T-helper 17 cell (primary cell): ENCODE measurements around the gene NDUFA8. TPM values are rescaled to one million over a fixed set of nuclear protein-coding genes. Genes with fewer than 3 reads are reported as not detected.

Source experiments
- ATAC-seq: fragments of 150-1000 bp; cut with Tn5 transposase; 2 replicates; pipeline ENCODE4 v1.10.0; 2021; ENCODE audit warnings: mild to moderate bottlenecking, moderate library complexity
- DNase-seq, 3 donors: peaks; one replicate each; pipeline versions ENCODE4 v3.0.0 to v3.0.0-alpha.2; 2020 to 2021
- H3K9me3 ChIP-seq: one replicate; pipeline ENCODE4 v1.7.0; 2013; ENCODE audit warnings: low read length, mild to moderate bottlenecking; ENCODE audit not compliant: control insufficient read depth, poor library complexity, severe bottlenecking
- H3K27ac Mint-ChIP-seq: one replicate; pipeline ENCODE4 v1.8.0; 2022; ENCODE audit warnings: mild to moderate bottlenecking, moderate library complexity, mixed read lengths
- H3K27me3 Mint-ChIP-seq: one replicate; pipeline ENCODE4 v1.8.0; 2022; ENCODE audit warnings: mixed read lengths
- H3K36me3 Mint-ChIP-seq: one replicate; pipeline ENCODE4 v1.8.0; 2022; ENCODE audit warnings: low read depth, mixed read lengths
- H3K4me1 Mint-ChIP-seq: one replicate; pipeline ENCODE4 v1.8.0; 2022; ENCODE audit warnings: mild to moderate bottlenecking, mixed read lengths
- H3K4me3 Mint-ChIP-seq: one replicate; pipeline ENCODE4 v1.8.0; 2022; ENCODE audit warnings: mild to moderate bottlenecking, moderate library complexity, mixed read lengths
- total RNA-seq, 4 donors: library from RNA in 2 of 4; stranded (reverse) in 2 of 4; gene quantifications; one replicate each; pipeline ENCODE4 v1.2.3 and lab custom pipeline; 2022 to 2026

NDUFA8 gene
- total RNA-seq, 2 donors from 2014 or later: 9.2 to 13.0 TPM

GRCh38 chr9:122128007-122128968 lies 31.3 kb downstream of the NDUFA8 start:
- Mint-ChIP-seq H3K4me3 (no peak overlapping the region), H3K27ac (peak overlapping the region; percentile 29), H3K36me3 (peaks cover 10% of the 10 kb centered on the region), H3K4me1 (peaks cover 18% of the 10 kb centered on the region), H3K27me3 (peaks cover 45% of the 10 kb centered on the region)
- ATAC-seq (no peak), DNase-seq (no peak)
- H3K9me3 ChIP-seq: no peaks in the 10 kb centered on the region

- no peak for ATAC-seq
- no peak for DNase-seq
- H3K9me3 ChIP-seq: no peaks in the 10 kb centered on the region
- Mint-ChIP-seq H3K27me3 (peaks cover 48% of the 10 kb centered on the region), H3K27ac (no peak overlapping the region), H3K4me1 (peaks cover 20% of the 10 kb centered on the region), H3K36me3 (peaks cover 10% of the 10 kb centered on the region), H3K4me3 (no peak overlapping the region)
Measured at GRCh38 chr9:122127396-122127798, 32.2 kb downstream of the NDUFA8 start.

GRCh38 chr9:122126331-122127261 lies 33.0 kb downstream of the NDUFA8 start:
- H3K4me3 Mint-ChIP-seq: peak overlapping the region; percentile 89
- H3K27ac Mint-ChIP-seq: no peak overlapping the region
- H3K9me3 ChIP-seq: no peaks in the 10 kb centered on the region
- H3K4me1 Mint-ChIP-seq: peaks cover 20% of the 10 kb centered on the region
- H3K27me3 Mint-ChIP-seq: peaks cover 44% of the 10 kb centered on the region
- H3K36me3 Mint-ChIP-seq: peaks cover 10% of the 10 kb centered on the region
- DNase-seq (no peak), ATAC-seq (no peak)

- peak overlapping the region; percentile 89 for H3K4me3 Mint-ChIP-seq
- no peaks in the 10 kb centered on the region for H3K9me3 ChIP-seq
- ATAC-seq: peak; percentile 9
- H3K36me3 Mint-ChIP-seq: peaks cover 8% of the 10 kb centered on the region
- peaks cover 37% of the 10 kb centered on the region for H3K27me3 Mint-ChIP-seq
- H3K27ac Mint-ChIP-seq: peak overlapping the region; percentile 74
- DNase-seq: no peak
- peaks cover 18% of the 10 kb centered on the region for H3K4me1 Mint-ChIP-seq
Measured at GRCh38 chr9:122125509-122126330, 33.9 kb downstream of the NDUFA8 start.

- Mint-ChIP-seq H3K27ac (peak overlapping the region; percentile 74), H3K27me3 (peaks cover 33% of the 10 kb centered on the region), H3K4me1 (peaks cover 17% of the 10 kb centered on the region), H3K4me3 (peak overlapping the region; percentile 89), H3K36me3 (peaks cover 8% of the 10 kb centered on the region)
- peak; percentile 84 for ATAC-seq
- DNase-seq: peak; percentile 60 to 79 (median 60)
- H3K9me3 ChIP-seq: no peaks in the 10 kb centered on the region
Measured at GRCh38 chr9:122125158-122125508, 34.4 kb downstream of the NDUFA8 start.

- peaks cover 17% of the 10 kb centered on the region for H3K4me1 Mint-ChIP-seq
- DNase-seq: no peak
- peaks cover 8% of the 10 kb centered on the region for H3K36me3 Mint-ChIP-seq
- ATAC-seq: no peak
- H3K27ac Mint-ChIP-seq: no peak overlapping the region
- no peaks in the 10 kb centered on the region for H3K9me3 ChIP-seq
- peaks cover 33% of the 10 kb centered on the region for H3K27me3 Mint-ChIP-seq
- peak overlapping the region; percentile 56 for H3K4me3 Mint-ChIP-seq
Measured at GRCh38 chr9:122124528-122124927, 35.1 kb downstream of the NDUFA8 start.

- peak overlapping the region; percentile 56 for H3K4me3 Mint-ChIP-seq
Measured at GRCh38 chr9:122124048-122124447, 35.5 kb downstream of the NDUFA8 start.

GRCh38 chr9:122122903-122123632 lies 36.5 kb downstream of the NDUFA8 start:
- peaks cover 8% of the 10 kb centered on the region for H3K36me3 Mint-ChIP-seq
- H3K4me1 Mint-ChIP-seq: peaks cover 17% of the 10 kb centered on the region
- H3K9me3 ChIP-seq: no peaks in the 10 kb centered on the region
- H3K27me3 Mint-ChIP-seq: peaks cover 33% of the 10 kb centered on the region
- peak overlapping the region; percentile 65 for H3K4me3 Mint-ChIP-seq
- peak; percentile 78 for ATAC-seq
- DNase-seq: peak; percentile 48 to 68 (median 51)
- peak overlapping the region; percentile 81 for H3K27ac Mint-ChIP-seq

More at GRCh38 chr9:122124048-122124447, 35.5 kb downstream of the NDUFA8 start:
- Mint-ChIP-seq H3K27ac (no peak overlapping the region), H3K27me3 (peaks cover 33% of the 10 kb centered on the region), H3K36me3 (peaks cover 8% of the 10 kb centered on the region), H3K4me1 (peaks cover 17% of the 10 kb centered on the region)
- ATAC-seq: no peak
- H3K9me3 ChIP-seq: no peaks in the 10 kb centered on the region
- DNase-seq: no peak

GRCh38 chr9:122122468-122122867 lies 37.1 kb downstream of the NDUFA8 start:
- H3K9me3 ChIP-seq: no peaks in the 10 kb centered on the region
- no peak for ATAC-seq
- Mint-ChIP-seq H3K4me1 (peaks cover 17% of the 10 kb centered on the region), H3K27ac (no peak overlapping the region), H3K27me3 (peaks cover 33% of the 10 kb centered on the region), H3K36me3 (peaks cover 8% of the 10 kb centered on the region), H3K4me3 (no peak overlapping the region)
- DNase-seq: no peak

GRCh38 chr9:122121931-122122330 lies 37.6 kb downstream of the NDUFA8 start:
- Mint-ChIP-seq H3K36me3 (peaks cover 8% of the 10 kb centered on the region), H3K4me1 (peaks cover 17% of the 10 kb centered on the region), H3K27ac (no peak overlapping the region), H3K4me3 (no peak overlapping the region), H3K27me3 (peaks cover 33% of the 10 kb centered on the region)
- no peaks in the 10 kb centered on the region for H3K9me3 ChIP-seq
- ATAC-seq: no peak
- DNase-seq: no peak

- DNase-seq (no peak), ATAC-seq (no peak)
- H3K9me3 ChIP-seq: no peaks in the 10 kb centered on the region
- no peak overlapping the region for H3K4me3 Mint-ChIP-seq
- H3K36me3 Mint-ChIP-seq: peaks cover 6% of the 10 kb centered on the region
- H3K27me3 Mint-ChIP-seq: peaks cover 30% of the 10 kb centered on the region
- H3K4me1 Mint-ChIP-seq: peaks cover 13% of the 10 kb centered on the region
- H3K27ac Mint-ChIP-seq: no peak overlapping the region
Measured at GRCh38 chr9:122121391-122121790, 38.2 kb downstream of the NDUFA8 start.
